Activated CD4-positive, CD25-positive, alpha-beta regulatory T cell treated with anti-CD3 and anti-CD28 coated beads, Interleukin-2, amount 50 U/mL, for 24 hours (primary cell): Measurements from ENCODE around the gene SSBP4.

Source experiments
- ATAC-seq, 2 donors: fragments of 150-1000 bp; cut with Tn5 transposase; one replicate each; pipeline ENCODE4 v1.10.0; 2021; ENCODE audit warnings: mild to moderate bottlenecking in 1 of 2, moderate library complexity in 1 of 2

Gene SSBP4

GRCh38 chr19:18446145-18446810 lies 27.1 kb downstream of the SSBP4 start:
- no peak for ATAC-seq

- ATAC-seq = no peak
Measured at GRCh38 chr19:18446811-18447359, 27.7 kb downstream of the SSBP4 start.

- ATAC-seq = no peak
Measured at GRCh38 chr19:18449552-18449951, 30.4 kb downstream of the SSBP4 start.

GRCh38 chr19:18450021-18450930 lies 31.1 kb downstream of the SSBP4 start:
- no peak for ATAC-seq

GRCh38 chr19:18450931-18451836 lies 32.0 kb downstream of the SSBP4 start:
- ATAC-seq = peak; percentile 86

- no peak for ATAC-seq
Measured at GRCh38 chr19:18452386-18452785, 33.2 kb downstream of the SSBP4 start.

GRCh38 chr19:18453269-18454024 lies 34.2 kb downstream of the SSBP4 start:
- ATAC-seq = no peak

GRCh38 chr19:18456279-18456678 lies 37.1 kb downstream of the SSBP4 start:
- no peak for ATAC-seq

GRCh38 chr19:18456974-18457373 lies 37.8 kb downstream of the SSBP4 start:
- ATAC-seq = no peak

- no peak for ATAC-seq
Measured at GRCh38 chr19:18457483-18458331, 38.5 kb downstream of the SSBP4 start.

GRCh38 chr19:18460900-18461299 lies 41.7 kb downstream of the SSBP4 start:
- ATAC-seq = no peak

GRCh38 chr19:18461471-18461870 lies 42.3 kb downstream of the SSBP4 start:
- no peak for ATAC-seq

GRCh38 chr19:18464646-18465045 lies 45.4 kb downstream of the SSBP4 start:
- no peak for ATAC-seq

GRCh38 chr19:18465214-18465963 lies 46.2 kb downstream of the SSBP4 start:
- no peak for ATAC-seq

- no peak for ATAC-seq
Measured at GRCh38 chr19:18465964-18466339, 46.8 kb downstream of the SSBP4 start.

- ATAC-seq = no peak
Measured at GRCh38 chr19:18466354-18466753, 47.2 kb downstream of the SSBP4 start.

- no peak for ATAC-seq
Measured at GRCh38 chr19:18467978-18468377, 48.8 kb downstream of the SSBP4 start.

- no peak for ATAC-seq
Measured at GRCh38 chr19:18468517-18468916, 49.3 kb downstream of the SSBP4 start.

- ATAC-seq = peak; percentile 41 to 60
Measured at GRCh38 chr19:18469069-18469846, 50.1 kb downstream of the SSBP4 start.
